Activated naive CD8-positive, alpha-beta T cell (primary cell): ENCODE measurements around the gene KCNMA1.

Source experiments
- H3K27ac Mint-ChIP-seq: one replicate; pipeline ENCODE4 v1.8.0; 2021; ENCODE audit warnings: mixed read lengths
- H3K27me3 Mint-ChIP-seq: one replicate; pipeline ENCODE4 v1.8.0; 2021; ENCODE audit warnings: mixed read lengths
- H3K36me3 Mint-ChIP-seq: one replicate; pipeline ENCODE4 v1.8.0; 2021; ENCODE audit warnings: mixed read lengths
- H3K4me1 Mint-ChIP-seq: one replicate; pipeline ENCODE4 v1.8.0; 2021; ENCODE audit warnings: low read depth, mixed read lengths
- H3K4me3 Mint-ChIP-seq: one replicate; pipeline ENCODE4 v1.8.0; 2021; ENCODE audit warnings: mild to moderate bottlenecking, mixed read lengths
- H3K9me3 Mint-ChIP-seq: one replicate; pipeline ENCODE4 v1.8.0; 2021; ENCODE audit warnings: low read depth, mixed read lengths

Gene KCNMA1

DNA sequence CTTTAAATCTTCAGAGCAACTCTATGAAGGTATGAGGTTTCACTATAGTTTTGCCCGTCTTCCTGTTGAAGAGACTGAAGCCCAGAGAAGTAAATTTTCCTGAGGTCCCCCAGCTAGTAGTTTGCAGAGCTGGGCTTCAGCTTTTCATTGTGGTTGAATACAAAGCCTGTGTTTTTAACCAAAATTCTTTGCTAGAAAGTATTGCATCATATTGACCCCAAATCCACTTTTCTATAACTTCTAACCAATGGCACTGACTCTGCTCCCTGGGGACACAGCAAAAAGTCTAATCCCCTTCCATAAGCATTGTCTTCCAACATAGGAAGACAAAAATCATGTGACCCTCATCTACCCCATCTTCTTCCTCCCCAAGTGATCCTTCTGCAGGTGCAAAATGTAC lies 93.0 kb downstream of the KCNMA1 start:
- H3K4me1 Mint-ChIP-seq: no peaks in the 10 kb centered on the region
- no peaks in the 10 kb centered on the region for H3K36me3 Mint-ChIP-seq
- no peak overlapping the region for H3K4me3 Mint-ChIP-seq
- peaks cover 5% of the 10 kb centered on the region for H3K9me3 Mint-ChIP-seq
- H3K27ac Mint-ChIP-seq: no peak overlapping the region
- H3K27me3 Mint-ChIP-seq: no peaks in the 10 kb centered on the region

DNA sequence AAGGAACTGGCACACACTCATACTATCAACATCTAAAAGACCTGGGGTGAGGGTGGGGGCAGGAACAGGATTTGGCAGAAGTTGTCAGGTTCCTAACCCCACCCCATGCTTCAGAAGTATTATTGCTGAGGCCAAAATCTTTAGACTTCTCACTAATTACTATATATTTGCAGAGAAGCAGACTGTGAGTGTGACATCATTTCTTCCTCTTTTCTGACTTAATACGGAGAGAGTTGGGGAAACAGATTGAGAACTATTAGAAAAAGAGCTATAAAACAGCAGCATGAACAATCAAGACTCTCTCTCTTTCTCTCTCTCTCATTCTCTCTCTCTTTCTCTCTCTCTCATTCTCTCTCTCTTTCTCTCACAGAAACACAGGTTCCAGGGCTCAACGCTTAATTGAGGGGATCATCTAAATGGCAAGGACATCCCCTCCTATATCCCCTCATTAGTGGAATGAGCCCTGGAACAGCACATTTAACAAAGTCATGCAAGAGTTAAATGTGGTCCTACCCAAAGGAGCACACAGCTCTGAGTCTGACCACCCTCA lies 94.8 kb downstream of the KCNMA1 start:
- Mint-ChIP-seq H3K27me3 (no peaks in the 10 kb centered on the region), H3K4me1 (no peaks in the 10 kb centered on the region), H3K9me3 (peaks cover 5% of the 10 kb centered on the region), H3K4me3 (no peak overlapping the region), H3K36me3 (no peaks in the 10 kb centered on the region), H3K27ac (no peak overlapping the region)

DNA sequence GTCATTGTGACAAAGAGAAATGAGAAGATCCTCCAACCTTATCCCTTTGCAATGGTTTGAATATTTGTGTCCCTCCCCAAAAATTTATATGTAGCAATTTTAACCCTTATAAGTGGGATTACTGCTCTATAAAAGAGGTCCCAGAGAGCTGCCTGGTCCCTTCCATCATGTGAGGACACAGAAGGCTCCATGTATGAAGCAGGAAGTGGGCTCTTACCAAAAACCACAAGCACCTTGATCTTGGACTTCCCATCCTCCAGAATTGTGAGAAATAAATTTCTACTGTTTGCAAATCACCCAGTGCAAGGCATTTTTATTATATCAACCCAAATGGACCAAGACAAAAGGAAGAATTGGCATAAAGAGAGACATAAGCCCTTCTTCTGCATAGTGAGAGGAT lies 95.7 kb downstream of the KCNMA1 start:
- Mint-ChIP-seq H3K9me3 (peaks cover 5% of the 10 kb centered on the region), H3K27ac (no peak overlapping the region), H3K4me1 (no peaks in the 10 kb centered on the region), H3K36me3 (no peaks in the 10 kb centered on the region), H3K4me3 (no peak overlapping the region), H3K27me3 (no peaks in the 10 kb centered on the region)

DNA sequence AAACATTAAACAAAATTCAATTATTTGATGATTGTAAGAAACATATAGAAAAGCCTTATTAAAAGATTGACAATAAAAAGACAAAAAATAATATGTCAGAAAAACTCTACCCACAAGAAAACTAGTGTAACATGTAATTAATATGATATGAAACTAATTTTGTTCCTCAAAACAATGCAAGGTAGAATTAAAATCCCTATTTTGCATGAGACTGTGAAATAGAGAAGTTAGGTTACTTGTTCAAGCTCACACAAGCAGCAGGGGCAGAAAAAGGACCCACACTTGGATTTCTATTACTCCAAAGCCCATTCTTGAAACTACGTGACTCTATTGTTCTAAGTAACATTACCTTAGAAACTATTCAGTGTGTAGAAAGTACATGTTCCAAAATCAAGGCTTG lies 96.4 kb downstream of the KCNMA1 start:
- H3K9me3 Mint-ChIP-seq: peaks cover 5% of the 10 kb centered on the region
- no peak overlapping the region for H3K27ac Mint-ChIP-seq

DNA sequence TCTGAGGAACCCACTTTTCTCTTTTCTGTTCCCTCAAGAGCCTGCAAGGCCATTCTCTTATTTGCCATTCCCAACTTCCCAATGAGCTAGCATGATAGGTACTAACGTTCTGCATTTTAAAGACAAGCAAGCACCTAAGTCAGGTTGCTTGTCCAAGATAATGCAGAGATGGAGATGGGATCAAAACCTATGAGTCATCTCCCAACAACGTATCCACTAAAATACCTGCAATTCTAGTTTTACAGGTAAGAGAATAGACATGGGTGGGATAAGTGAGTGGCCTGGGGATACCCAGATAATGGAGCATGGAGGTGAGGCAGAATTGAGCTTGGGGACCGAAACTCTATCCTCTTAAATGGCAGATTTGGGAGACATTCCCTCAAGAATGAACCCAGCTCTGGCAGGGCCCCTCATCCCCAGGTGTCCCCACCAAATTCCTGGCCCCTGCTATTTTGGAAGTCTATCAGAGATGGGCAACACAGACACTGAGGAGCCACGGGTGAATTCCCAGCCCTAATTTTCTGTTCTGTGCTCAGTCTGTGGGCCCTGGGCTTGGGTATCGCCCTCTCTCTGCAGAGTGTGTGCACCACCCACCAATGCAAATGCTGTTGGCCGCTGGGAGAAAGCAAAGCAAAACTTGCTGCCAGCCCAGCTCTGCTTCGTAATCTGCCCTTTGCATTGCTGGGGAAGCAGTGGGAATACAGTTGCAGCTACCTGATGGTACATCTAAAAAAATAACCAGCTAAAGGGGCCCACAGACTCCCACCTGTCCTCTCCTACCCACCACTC lies 98.3 kb downstream of the KCNMA1 start:
- Mint-ChIP-seq H3K4me3 (no peak overlapping the region), H3K27me3 (no peaks in the 10 kb centered on the region), H3K27ac (no peak overlapping the region), H3K9me3 (peaks cover 5% of the 10 kb centered on the region), H3K36me3 (no peaks in the 10 kb centered on the region), H3K4me1 (no peaks in the 10 kb centered on the region)

More for the DNA sequence above, 96.4 kb downstream of the KCNMA1 start:
- Mint-ChIP-seq H3K36me3 (no peaks in the 10 kb centered on the region), H3K4me3 (no peak overlapping the region), H3K4me1 (no peaks in the 10 kb centered on the region), H3K27me3 (no peaks in the 10 kb centered on the region)

DNA sequence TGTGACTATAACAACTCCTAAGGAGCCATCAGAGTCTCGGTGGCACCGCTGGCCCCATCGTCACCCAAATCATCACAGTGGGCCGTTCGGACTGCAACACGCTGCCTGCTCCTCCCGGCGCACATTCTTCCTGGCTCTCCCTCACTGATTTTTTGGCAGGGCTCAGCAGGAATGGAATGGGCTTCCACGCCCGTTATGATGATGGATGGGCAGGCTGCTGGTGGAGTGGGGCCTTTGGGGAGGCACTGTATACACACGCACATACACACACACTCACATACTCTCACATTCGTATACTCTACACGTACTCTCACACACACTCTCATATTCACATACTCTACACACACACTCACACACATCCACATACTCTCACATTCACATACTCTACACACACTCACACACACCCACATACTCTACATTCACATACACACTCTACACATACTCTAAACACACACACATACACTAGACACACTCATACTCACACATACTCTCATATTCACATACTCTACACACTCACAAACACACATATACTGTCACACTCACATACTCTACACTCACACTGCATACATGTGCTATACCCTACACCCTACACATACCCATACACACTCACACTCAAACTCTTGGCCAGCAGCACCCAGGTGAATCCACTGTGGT lies 99.8 kb downstream of the KCNMA1 start:
- no peak overlapping the region for H3K27ac Mint-ChIP-seq
- H3K27me3 Mint-ChIP-seq: no peaks in the 10 kb centered on the region
- H3K36me3 Mint-ChIP-seq: no peaks in the 10 kb centered on the region
- H3K4me3 Mint-ChIP-seq: no peak overlapping the region
- H3K9me3 Mint-ChIP-seq: peaks cover under 1% of the 10 kb centered on the region
- no peaks in the 10 kb centered on the region for H3K4me1 Mint-ChIP-seq

DNA sequence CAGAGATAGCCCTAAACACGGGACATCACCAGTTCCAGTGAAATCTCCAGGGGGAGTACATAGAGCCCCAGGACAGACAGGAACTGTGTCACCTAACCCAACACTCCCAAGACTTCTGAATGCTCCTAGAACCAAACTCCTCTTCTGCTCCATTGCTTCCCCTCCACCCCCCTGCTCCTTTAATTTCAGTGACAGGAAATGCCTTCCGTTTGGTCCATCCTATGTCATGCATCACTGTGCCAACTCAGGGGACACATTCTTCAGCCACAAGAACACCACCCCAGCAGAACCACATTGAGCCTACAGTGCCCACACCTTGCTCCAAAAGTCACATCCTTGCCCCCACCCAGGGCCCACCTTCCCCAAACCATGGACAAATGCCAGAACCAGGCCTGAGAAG lies 100.5 kb downstream of the KCNMA1 start:
- Mint-ChIP-seq H3K9me3 (no peaks in the 10 kb centered on the region), H3K4me1 (no peaks in the 10 kb centered on the region), H3K4me3 (no peak overlapping the region), H3K36me3 (no peaks in the 10 kb centered on the region), H3K27ac (no peak overlapping the region), H3K27me3 (no peaks in the 10 kb centered on the region)

DNA sequence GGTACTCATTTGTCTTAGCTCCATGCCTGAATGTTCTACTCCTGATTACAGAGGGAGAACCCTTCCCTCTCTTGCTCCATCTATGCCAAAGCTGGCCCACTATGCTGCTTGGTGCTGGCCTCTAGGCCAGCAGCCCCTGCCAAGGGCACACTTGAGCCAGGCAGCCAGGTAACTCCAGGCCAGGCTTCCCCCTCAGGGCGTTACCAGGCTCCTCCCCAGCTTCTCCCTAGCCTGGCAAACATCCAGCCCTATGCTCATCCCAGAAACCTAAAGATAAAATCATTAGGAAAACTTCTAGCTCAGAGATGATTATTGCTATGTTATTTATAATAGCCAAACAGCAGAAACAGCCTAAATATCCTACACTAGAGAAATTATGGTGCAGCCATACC lies 103.7 kb downstream of the KCNMA1 start:
- Mint-ChIP-seq H3K4me1 (no peaks in the 10 kb centered on the region), H3K9me3 (no peaks in the 10 kb centered on the region), H3K27ac (no peak overlapping the region), H3K4me3 (no peak overlapping the region), H3K27me3 (no peaks in the 10 kb centered on the region), H3K36me3 (no peaks in the 10 kb centered on the region)

DNA sequence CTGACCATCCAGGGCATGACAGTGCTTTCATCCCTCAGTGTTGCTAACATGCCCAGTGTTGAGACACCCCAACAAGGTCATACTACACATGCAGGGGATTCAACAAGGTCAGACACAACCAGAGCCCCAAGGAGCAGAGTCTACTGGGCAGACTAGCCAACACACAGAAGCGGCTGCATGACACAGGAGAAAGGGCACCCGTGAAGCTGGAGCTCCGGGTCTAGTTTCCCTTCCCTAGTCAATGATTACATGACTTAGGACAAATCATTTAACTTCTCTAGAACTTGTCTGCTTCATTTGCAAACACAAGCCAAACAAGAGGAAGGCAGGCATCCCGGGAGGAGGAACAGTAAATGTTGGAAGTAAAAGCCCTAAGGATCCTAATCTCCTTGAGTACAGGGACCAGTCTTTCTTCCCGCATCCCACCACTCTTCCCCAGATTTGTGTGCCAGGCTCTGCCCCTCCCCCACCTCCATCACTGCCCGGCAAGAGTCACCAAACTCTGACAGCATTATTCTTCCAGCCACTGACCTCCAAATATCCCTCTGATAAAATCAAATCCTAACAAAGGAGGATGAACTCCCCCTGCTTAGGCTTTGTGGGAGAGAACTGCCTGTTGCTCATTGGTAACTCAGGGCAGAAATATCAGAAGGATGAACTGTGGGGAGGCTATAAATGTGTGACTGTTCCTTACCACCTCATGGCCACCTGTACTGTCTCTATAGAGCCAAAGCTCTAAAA lies 104.3 kb downstream of the KCNMA1 start:
- no peak overlapping the region for H3K27ac Mint-ChIP-seq
- H3K9me3 Mint-ChIP-seq: no peaks in the 10 kb centered on the region
- H3K36me3 Mint-ChIP-seq: no peaks in the 10 kb centered on the region
- H3K4me3 Mint-ChIP-seq: no peak overlapping the region
- no peaks in the 10 kb centered on the region for H3K27me3 Mint-ChIP-seq
- no peaks in the 10 kb centered on the region for H3K4me1 Mint-ChIP-seq

DNA sequence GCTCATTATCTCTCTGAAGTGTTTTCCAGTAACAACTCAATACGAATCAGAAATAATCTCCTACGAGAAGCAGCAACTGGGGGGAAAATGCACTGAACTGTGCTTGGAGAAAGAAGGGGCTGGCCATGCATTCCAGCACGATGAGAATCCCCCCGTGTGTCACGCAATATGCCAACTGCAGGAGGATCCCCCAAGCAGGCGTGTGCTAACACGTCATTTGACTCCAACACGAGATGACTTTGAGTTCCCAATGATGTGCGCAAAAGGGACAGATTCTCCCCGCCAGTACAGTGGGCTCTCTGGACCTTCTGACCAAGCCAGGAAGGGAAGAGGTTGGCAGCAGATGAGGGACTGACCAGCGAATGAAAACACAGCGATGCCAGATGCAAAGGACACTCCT lies 105.5 kb downstream of the KCNMA1 start:
- Mint-ChIP-seq H3K27me3 (no peaks in the 10 kb centered on the region), H3K9me3 (no peaks in the 10 kb centered on the region), H3K36me3 (no peaks in the 10 kb centered on the region), H3K27ac (no peak overlapping the region), H3K4me1 (no peaks in the 10 kb centered on the region), H3K4me3 (no peak overlapping the region)

DNA sequence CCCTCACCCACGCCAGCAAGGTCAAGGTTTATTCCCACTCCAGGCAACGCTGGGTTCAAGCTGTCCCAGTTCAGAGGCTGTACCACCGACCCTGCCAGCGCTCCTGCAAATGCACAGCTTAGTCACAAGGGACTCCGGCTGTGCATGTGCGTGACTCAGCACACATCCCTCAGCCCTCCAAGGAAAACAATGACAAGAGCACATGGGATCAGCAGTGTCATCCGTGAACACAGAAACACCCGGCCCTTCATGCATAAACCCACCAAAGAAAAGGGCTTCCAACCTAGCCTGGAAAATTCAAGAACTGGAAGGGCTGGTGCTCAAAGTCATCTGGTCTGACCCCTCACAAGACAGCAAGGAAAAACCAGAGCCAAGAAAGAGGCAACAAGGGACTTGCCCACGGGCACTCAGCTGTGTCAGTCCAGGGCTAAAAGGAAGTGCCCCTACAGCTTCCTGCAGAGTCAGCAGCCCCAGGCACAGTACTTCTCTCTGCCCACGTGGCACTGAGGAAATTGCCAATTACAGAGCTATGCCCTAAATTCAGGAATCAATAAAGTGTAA lies 106.1 kb downstream of the KCNMA1 start:
- H3K27me3 Mint-ChIP-seq: no peaks in the 10 kb centered on the region
- no peaks in the 10 kb centered on the region for H3K9me3 Mint-ChIP-seq
- H3K27ac Mint-ChIP-seq: no peak overlapping the region
- no peaks in the 10 kb centered on the region for H3K36me3 Mint-ChIP-seq
- no peaks in the 10 kb centered on the region for H3K4me1 Mint-ChIP-seq
- no peak overlapping the region for H3K4me3 Mint-ChIP-seq

DNA sequence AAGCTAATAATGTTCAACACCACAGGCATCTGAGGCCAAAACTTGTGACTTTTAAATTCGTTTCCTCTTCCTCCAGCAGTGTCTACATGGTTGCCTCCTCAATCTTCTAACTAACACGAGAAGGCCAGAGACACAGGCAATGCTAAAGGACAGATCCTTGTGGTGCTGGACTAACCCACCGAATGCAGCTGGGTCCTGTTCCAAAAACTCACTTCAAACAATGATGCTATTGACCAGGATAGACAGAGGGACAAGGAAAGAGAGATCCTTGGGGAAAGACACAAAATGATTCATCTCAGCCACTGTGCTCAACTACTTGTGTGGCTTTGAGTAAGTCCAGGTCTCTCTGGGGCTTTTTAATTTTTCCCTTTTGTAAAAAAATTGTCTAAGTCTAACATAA lies 107.6 kb downstream of the KCNMA1 start:
- no peak overlapping the region for H3K27ac Mint-ChIP-seq
- no peaks in the 10 kb centered on the region for H3K36me3 Mint-ChIP-seq
- H3K27me3 Mint-ChIP-seq: no peaks in the 10 kb centered on the region
- no peak overlapping the region for H3K4me3 Mint-ChIP-seq
- H3K9me3 Mint-ChIP-seq: no peaks in the 10 kb centered on the region
- no peaks in the 10 kb centered on the region for H3K4me1 Mint-ChIP-seq

DNA sequence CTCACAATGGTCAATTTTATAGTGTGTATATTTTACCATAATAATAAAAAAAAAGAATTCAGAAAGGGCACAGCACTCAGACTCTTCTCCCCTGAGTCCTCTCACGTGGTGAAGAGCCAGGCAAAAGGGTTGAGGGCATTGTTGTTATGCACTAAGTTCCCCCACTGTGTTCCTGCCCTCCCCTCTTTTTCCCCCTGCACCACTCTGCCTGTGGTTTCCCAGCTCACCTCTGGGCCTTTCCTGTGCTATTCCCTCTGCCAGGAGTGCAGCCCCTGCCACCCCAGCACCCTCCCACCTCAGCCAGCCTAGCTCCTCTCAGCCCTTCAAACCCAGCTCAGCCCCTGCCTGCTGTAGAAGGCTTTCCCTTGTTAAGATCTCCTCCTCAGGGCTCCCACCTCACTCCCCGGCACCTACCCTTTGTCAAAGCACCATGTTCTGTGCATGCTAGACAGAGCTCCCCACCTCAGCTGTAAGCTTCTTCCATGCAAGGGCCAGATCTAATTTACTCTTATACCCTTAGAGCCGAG lies 108.5 kb downstream of the KCNMA1 start:
- Mint-ChIP-seq H3K36me3 (no peaks in the 10 kb centered on the region), H3K27ac (no peak overlapping the region), H3K4me1 (no peaks in the 10 kb centered on the region), H3K9me3 (no peaks in the 10 kb centered on the region), H3K4me3 (no peak overlapping the region), H3K27me3 (no peaks in the 10 kb centered on the region)

DNA sequence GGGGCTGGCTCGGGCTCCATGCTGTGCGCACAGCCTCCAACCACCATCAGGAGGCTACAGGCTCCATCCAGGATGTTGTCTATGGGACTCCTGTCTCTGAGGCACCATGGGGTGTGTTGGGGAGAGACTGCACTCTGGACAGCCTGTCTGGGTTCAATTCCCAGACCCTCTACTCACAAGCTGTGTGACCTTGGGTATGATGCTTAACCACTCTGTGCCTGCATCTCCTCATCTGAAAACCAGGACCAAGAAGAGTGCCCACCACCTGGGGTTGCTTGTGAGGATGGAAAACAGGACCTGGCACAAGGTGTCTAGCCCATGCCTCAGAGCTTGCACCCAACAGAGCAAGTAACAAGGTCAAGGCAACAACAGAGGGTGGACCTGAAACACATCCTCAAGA lies 109.8 kb downstream of the KCNMA1 start:
- no peaks in the 10 kb centered on the region for H3K9me3 Mint-ChIP-seq
- H3K4me1 Mint-ChIP-seq: no peaks in the 10 kb centered on the region
- H3K27me3 Mint-ChIP-seq: no peaks in the 10 kb centered on the region
- H3K36me3 Mint-ChIP-seq: no peaks in the 10 kb centered on the region
- H3K27ac Mint-ChIP-seq: no peak overlapping the region
- no peak overlapping the region for H3K4me3 Mint-ChIP-seq
